NT2/D1 (cell line): ENCODE results near the gene CCDC194.

Experiments
- SUZ12 ChIP-seq: IDR thresholded peaks from 2 replicates; pipeline ENCODE4 v1.6.1; 2011; ENCODE audit not compliant: insufficient read length, insufficient read depth; ENCODE audit errors: extremely low read depth
- YY1 ChIP-seq: IDR thresholded peaks from 2 replicates; pipeline ENCODE4 v1.6.1; 2011; ENCODE audit not compliant: insufficient read length, insufficient read depth

GRCh38 chr19:17436094-17436873 is 42.3 kb upstream of the CCDC194 start:
- no peak for TF ChIP-seq YY1
- TF ChIP-seq SUZ12: no peak
